HG02884 (cell line): ENCODE measurements around the gene ZFHX2.
"Not testable (repeated sequence)": the region's sequence is repeated elsewhere in the genome, so short reads cannot be mapped to it uniquely, and the experiment has no call there.

ENCODE experiments used
- ATAC-seq: cut with Tn5 transposase; IDR thresholded peaks from one replicate; pipeline ENCODE4 v1.9.1; 2021; ENCODE audit warnings: mild to moderate bottlenecking, moderate library complexity; ENCODE audit not compliant: unreplicated experiment

Gene ZFHX2

DNA sequence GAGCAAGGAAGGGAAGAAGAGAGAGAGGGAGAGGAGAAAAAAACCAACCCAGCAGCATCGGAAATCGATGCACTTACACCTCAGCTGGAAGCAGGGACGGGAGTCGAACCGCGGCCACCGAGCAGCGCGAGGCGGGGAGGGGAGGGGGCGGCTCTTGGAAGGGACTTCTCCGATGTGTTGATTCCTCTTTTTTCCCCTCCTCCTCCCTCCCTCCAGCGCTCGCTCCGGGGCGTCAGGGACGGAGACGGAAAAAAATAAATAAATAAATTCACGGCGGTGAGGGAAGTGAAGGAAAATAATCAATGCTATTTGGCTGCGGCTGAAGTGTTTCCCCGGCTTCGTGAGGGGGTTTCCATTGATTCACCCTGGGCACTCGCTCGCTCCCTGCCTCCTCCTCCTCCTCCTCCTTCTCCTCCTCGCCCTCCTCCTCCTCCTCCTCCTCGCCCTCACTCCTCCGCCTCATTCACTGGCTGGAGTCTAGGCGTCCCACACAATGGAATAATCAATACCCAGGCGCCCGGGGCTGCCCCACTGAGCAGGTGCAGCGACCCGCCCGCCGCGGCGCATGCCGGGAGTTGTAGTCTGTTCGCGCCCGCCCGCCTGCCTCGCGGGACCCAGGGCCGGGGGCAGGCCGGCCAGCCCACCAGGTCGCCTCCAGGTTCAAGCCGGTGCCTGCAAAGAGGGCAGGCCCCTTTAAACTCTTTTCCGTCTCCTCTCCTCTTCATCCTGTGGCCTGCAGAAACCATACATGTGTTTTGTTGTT lies at the start of gene ZFHX2:
ZFHX2 (minus strand) TSS at position 500 of the 763 bp plus-strand sequence. CDS start 16,440 bp downstream, outside the sequence.
- peak; percentile 45 for ATAC-seq

DNA sequence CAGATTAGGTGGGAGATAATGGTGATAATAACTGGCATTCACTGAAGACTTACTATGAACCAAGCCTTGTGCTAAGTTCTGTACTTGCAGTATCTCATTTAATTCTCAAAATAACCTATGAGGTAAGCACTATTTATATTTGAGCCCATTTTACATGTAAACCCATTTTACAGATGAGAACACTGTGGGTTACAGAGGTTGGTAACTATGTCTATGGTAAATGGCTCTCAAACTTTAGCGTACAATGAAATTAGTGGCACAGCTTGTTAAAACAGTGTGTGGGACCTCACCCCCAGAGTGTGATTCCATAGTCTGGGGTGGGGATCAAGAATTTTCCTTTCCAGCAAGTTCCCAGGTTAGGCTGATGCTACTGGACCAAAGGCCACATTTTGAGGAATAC lies 49.2 kb upstream of the ZFHX2 start:
- ATAC-seq: no peak

GRCh38 chr14:23600322-23600707 lies 48.8 kb upstream of the ZFHX2 start:
- no peak for ATAC-seq

- ATAC-seq: not testable (repeated sequence)
Observed at GRCh38 chr14:23594191-23594590, 42.6 kb upstream of the ZFHX2 start.

DNA sequence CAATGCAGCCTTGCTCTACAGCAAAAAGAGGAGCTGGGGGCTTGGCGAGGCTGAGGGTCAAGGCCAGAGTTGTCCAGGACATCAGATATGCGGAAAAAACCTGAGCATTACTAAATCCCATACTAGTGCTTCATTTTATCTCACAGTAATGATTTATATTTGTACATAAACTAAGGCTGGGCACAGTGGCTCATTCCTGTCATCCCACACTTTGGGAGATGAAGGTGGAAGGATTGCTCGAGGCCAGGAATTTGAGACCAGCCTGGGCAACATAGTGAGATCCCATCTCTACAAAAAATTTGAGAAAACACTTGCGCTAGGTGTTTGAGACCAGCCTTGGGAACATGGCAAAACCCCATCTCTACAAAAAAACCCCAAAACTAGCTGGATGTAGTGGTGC lies 38.6 kb upstream of the ZFHX2 start:
- no peak for ATAC-seq

DNA sequence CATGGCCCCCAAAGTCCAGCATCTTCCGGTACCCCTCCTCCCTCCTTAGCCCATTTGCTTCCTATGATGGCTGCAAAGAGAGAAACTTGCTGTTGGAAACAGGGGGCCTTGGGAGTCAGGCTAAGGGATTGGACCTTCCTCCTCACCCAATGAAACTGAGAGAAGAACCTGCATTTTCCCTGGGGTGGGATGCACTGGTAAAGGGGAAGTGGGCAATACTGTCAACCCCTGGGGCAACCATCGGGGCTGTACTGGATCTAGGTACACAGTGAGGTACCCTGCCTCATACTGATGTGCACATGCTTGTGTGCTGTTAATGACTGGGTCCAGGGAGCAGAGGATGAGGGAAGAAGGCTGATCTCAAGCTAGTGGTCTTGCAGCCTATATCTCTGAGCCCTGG lies 38.0 kb upstream of the ZFHX2 start:
- no peak for ATAC-seq

GRCh38 chr14:23588884-23589598 lies 37.5 kb upstream of the ZFHX2 start:
- peak; percentile 90 for ATAC-seq

DNA sequence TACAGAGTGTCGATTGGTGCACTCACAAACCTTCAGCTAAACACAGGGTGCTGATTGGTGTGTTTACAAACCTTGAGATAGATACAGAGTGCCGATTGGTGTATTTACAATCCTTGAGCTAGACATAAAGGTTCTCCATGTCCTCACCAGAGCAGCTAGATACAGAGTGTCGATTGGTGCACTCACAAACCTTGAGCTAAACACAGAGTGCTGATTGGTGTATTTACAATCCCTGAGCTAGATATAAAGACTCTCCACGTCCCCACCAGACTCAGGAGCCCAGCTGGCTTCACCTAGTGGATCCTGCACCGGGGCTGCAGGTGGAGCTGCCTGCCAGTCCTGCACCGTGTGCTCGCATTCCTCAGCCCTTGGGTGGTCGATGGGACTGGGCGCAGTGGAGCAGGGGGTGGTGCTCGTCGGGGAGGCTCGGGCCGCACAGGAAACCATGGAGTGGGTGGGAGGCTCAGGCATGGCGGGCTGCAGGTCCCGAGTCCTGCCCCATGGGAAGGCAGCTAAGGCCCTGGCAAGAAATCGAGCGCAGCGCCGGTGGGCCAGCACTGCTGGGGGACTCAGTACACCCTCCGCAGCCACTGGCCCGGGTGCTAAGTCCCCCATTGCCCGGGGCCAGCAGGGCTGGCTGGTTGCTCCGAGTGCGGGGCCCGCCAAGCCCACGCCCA lies 33.1 kb upstream of the ZFHX2 start:
- not testable (repeated sequence) for ATAC-seq

- ATAC-seq: not testable (repeated sequence)
Observed at GRCh38 chr14:23583761-23584526, 32.4 kb upstream of the ZFHX2 start.

GRCh38 chr14:23582906-23583760 lies 31.6 kb upstream of the ZFHX2 start:
- no peak for ATAC-seq

GRCh38 chr14:23580948-23581281 lies 29.4 kb upstream of the ZFHX2 start:
- ATAC-seq: no peak

DNA sequence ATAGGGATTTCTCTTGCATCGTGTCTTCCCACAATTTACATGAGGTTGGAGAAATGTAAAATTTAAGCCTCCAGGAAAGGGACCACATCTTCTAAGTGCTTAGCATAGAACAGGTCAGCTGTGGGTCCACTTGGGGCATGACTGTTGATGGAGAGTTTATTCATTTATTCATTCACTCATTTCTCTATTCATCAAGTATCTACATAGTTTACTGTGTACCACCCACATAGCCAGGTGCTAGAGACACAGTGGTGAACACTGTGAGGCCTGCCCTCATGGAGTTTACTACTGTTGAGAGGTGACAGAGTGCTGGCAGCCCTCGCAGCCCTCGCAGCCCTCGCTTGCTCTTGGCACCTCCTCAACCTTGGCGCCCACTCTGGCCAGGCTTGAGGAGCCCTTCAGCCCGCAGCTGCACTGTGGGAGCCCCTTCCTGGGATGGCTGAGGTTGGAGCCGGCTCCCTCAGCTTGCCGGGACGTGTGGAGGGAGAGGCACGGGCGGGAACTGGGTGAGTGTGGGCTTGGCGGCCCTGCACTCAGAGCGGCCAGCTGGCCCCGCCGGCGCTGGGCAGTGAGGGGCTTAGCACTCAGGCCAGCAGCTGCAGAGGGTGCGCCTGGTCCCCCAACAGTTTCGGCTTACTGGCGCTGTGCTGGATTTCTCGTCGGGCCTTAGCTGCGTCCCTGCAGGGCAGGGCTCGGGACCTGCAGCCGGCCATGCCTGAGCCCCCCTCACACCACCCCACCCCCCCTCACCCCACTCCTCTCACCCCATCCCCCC lies 28.8 kb upstream of the ZFHX2 start:
- no peak for ATAC-seq

DNA sequence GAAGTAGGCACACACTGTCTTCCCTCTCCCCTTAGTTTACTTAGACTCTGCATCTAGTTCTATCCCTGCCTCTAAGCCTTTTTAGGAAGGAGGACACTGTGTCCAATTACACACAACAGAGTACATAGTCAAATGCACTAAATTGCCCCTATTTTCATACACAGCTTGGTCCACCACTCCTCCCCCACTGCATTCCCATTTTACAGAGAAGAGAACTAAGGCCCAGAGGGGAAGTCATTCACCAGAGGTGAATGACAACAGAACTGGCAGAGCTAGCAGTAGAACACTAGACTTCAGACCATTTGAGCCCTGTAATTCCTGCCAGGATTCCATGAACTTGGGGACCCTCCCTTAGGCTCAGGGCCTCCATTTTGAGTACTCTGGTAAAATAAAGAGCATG lies 28.2 kb upstream of the ZFHX2 start:
- no peak for ATAC-seq

DNA sequence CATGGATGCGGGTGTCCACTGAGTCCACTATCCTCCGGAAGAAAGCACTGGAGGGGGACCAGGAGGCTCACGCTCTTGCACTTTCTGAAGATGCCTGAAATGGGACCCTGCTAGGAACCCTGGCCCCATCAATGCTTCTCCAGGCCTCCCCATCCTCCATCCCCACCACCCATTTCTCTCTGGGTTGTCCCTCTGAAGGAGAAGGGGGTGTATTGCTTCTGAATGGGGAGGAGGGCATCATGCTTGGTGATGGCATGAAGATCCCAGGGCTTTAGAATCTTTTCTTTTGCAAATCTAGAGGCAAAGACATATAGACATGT lies 27.7 kb upstream of the ZFHX2 start:
- no peak for ATAC-seq

DNA sequence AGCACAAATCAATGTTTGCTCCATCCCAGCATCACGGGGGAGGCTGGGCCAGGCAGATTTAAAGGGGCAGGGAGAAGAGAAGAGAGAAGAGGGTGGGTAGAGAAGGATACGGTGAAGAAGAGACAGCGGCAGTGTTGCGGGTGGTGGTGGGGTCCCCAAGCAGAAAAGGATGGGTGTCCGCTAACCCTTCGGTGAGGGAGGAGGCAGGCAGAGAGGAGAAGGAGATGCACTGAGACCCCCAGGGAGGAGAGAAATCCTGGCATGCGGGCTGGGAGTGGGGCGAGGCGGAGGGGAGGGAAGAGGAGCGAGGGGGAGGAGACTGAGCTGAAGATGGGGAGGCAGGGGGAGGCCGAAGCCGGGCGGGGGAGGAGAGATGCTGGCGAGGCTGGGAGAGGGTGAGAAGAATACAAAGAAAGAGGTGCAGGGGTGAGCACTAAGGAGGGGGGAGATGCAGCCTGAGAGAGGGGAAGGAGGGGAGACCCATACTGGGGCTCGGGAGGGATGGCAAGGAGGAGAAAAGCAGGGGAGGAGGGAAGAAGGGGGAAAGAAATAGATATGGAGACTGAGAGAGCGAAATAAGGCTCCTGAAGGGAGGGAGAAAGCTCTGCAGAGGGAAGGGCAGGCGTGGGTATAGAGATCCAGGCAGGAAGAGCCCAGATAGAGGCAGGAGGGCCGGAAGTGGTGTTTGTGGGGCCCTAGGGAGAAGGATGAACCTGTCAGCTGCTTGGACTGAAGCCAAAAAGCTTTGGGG lies 27.2 kb upstream of the ZFHX2 start, which contains the start of gene JPH4:
JPH4 (minus strand) TSS at position 231 of the 751 bp plus-strand sequence. CDS start 1,337 bp downstream, outside the sequence.
- ATAC-seq: no peak

GRCh38 chr14:23577710-23578392 lies 26.3 kb upstream of the ZFHX2 start:
- ATAC-seq: no peak

DNA sequence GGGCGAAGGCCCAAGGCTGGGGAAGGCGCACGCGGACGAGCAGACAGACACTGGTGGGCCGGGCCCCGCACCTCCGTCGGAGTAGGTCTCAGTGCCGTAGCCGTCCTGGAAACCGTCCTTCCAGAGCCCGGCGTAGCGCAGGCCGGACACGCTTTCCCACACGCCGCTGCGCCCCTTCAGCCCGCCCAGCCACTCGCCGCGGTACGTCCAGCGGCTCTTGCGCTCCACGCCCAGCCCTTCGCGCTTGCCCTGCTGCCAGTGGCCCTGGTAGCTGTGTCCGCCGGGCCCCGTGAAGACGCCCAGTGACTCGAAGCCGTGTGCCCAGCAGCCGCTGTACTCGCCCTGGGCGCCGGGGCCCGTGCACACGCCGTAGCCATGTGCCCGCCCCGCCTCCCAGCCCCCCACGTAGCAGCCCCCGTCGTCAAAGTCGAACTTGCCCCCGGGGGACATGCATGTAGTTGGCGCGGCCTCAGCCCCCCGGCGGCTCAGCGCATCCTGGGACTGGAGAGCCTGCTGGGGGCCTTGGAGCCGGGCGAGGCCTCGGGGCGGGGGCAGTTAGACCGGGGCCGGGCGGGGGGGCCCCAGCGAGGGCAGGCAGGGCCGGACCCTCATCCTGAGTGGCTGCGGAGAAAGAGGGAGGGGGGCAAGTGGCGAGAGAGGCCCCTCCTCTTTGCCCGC lies 25.6 kb upstream of the ZFHX2 start:
- no peak for ATAC-seq
